RWPE1 (cell line): Measurements from ENCODE around the gene SEPTIN8.

Experiments used
- CTCF ChIA-PET: fragments of 350-600 bp; sonication (Branson Sonifier 250); formaldehyde crosslinking; extraction: SDS; loops from one replicate; lab custom pipeline; 2021; lab: Yijun Ruan, JAX
- POLR2A ChIA-PET: fragments of 400-600 bp; formaldehyde crosslinking; extraction: SDS; loops from one replicate; lab custom pipeline; 2020; ENCODE audit warnings: antibody characterized with exemption; ENCODE audit not compliant: low non-redundant PET; lab: Yijun Ruan, JAX
- DNase-seq: peaks from one replicate; pipeline ENCODE4 v3.0.0; 2012; ENCODE audit warnings: low spot score
- H3K27ac ChIP-seq: fragments of 450-650 bp; 2 replicates; pipeline ENCODE4 v1.5.1; 2017
- CTCF ChIP-seq: fragments of 450-650 bp; conservative IDR thresholded peaks from 2 replicates; pipeline ENCODE4 v1.5.1; 2017; ENCODE audit warnings: low read depth, mild to moderate bottlenecking

The SEPTIN8 gene

GRCh38 chr5:132750471-132751230, 26.4 kb downstream of the SEPTIN8 start:
- CTCF ChIA-PET = interaction anchor here (0.7 to 3.2 kb wide), 3 partner anchors 69 to 224 kb away, joined by 4 to 21 read pairs (median 5); no protein-coding TSS in a partner anchor
- POLR2A ChIA-PET = no interaction called here
- no peak overlapping the region for H3K27ac ChIP-seq
- no peak for DNase-seq
- no peak for TF ChIP-seq CTCF

- H3K27ac ChIP-seq = no peak overlapping the region
- TF ChIP-seq CTCF = no peak
- ChIA-PET POLR2A (no interaction called here), CTCF (interaction anchor here (3.2 kb wide), 1 partner anchor 70 kb away, joined by 21 read pairs; no protein-coding TSS in a partner anchor)
- DNase-seq = no peak
Observed at GRCh38 chr5:132749506-132749905, 27.5 kb downstream of the SEPTIN8 start.

- CTCF ChIA-PET = interaction anchor here (0.6 to 3.2 kb wide), 3 partner anchors 71 to 118 kb away, joined by 3 to 21 read pairs (median 8); no protein-coding TSS in a partner anchor
- POLR2A ChIA-PET = no interaction called here
- DNase-seq = no peak
- TF ChIP-seq CTCF = no peak
- no peak overlapping the region for H3K27ac ChIP-seq
Observed at GRCh38 chr5:132748522-132749000, 28.5 kb downstream of the SEPTIN8 start.

GRCh38 chr5:132747616-132748440, 29.2 kb downstream of the SEPTIN8 start:
- no peak for TF ChIP-seq CTCF
- no peak overlapping the region; the same call in 1 of the 2 replicates for H3K27ac ChIP-seq
- ChIA-PET CTCF (interaction anchor here (0.6 to 1.6 kb wide), 6 partner anchors 10 to 566 kb away, joined by 3 to 5 read pairs (median 4); partner anchors contain the start of gene SHROOM1), POLR2A (no interaction called here)
- DNase-seq = no peak

GRCh38 chr5:132746954-132747615, 30.0 kb downstream of the SEPTIN8 start, which contains the start of gene CCNI2:
Gene CCNI2, plus strand, starts transcription at chr5:132747426. Its CDS starts 70 bp downstream, at chr5:132747496.
- CTCF ChIA-PET = interaction anchor here (0.6 to 1.6 kb wide), 6 partner anchors 9 to 682 kb away, joined by 3 to 5 read pairs (median 4); partner anchors contain the start of gene SHROOM1
- H3K27ac ChIP-seq = no peak within 1 kb of the TSS; the same call in 1 of the 2 replicates
- DNase-seq = peak; percentile 53
- TF ChIP-seq CTCF = peak; percentile 50
- POLR2A ChIA-PET = no interaction called here
